Testis (tissue), 2 donors: ENCODE data around the gene SLC25A20.

Source experiments
- CTCF ChIP-seq, 3 experiments: fragments of 450-650 bp in 2 of 3; fragments of 200-600 bp in 1 of 3; sonication (generic) in 1 of 3; IDR thresholded peaks; one replicate each; pipeline ENCODE4 v1.5.1; 2016 to 2019; ENCODE audit warnings: antibody characterized with exemption in 3 of 3, mild to moderate bottlenecking in 2 of 3, moderate library complexity in 1 of 3
- POLR2A ChIP-seq: fragments of 450-650 bp; IDR thresholded peaks from one replicate; pipeline ENCODE4 v1.6.1; 2017; ENCODE audit warnings: antibody characterized with exemption, mild to moderate bottlenecking, moderate library complexity

- TF ChIP-seq POLR2A (no peak), CTCF (IDR thresholded peaks at IDR 0.05) (no peak)
These were observed 7.1 kb downstream of the SLC25A20 start for GRCh38 chr3:48891606-48892005.
